ENCODE data around the gene DYSF. TPM values are rescaled to one million over a fixed set of nuclear protein-coding genes. Genes with fewer than 3 reads are reported as not detected.

The DYSF gene
- polyA plus RNA-seq, 1 donor from 2014 or later: 0.04 TPM

DNA sequence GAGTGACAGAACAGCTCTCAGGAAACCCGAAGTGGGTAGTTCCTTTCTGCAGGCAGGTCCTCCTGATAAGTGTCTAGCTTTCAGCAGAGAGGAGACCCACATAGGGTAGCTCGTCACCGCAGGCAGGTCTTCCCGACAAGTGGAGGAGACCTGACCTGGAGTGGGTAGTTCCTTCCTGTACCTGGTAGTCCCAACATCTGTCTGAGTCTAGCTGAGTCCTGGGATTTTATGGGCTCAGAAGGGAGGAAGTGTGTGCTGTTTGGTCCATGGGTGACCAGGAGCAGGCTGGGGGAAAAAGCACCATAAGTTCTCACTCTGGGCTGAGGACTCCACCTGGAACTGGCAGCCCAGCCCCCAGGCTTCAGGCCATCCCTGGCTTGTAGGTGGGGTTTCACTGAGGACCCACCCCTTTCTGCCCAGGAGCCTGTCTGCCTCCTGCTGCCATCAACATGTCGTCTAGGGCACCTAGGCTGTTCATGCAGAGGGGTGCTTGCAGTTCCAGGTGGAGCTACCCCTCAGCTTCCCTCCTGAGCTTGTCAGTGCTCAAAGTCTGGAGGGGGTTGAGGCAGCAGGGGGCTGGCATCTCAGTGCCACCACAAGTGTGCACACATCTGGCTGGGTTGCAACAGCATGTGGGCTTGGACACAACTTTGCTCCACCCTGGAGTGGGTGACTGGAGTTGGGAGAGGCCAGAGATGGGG lies 9.4 kb downstream of the DYSF start:
- Histone ChIP-seq H3K27me3 (ENCODE audit: insufficient read depth, low read depth, low read length) (peaks cover 46% of the 10 kb centered on the region), H3K27ac (ENCODE audit: low read length) (no peak overlapping the region), H3K9me3 (ENCODE audit: low read length) (no peaks in the 10 kb centered on the region), H3K9me2 (ENCODE audit: insufficient read depth, low read length) (no peaks in the 10 kb centered on the region), H3F3A (ENCODE audit: insufficient read depth, low read length, poor library complexity, severe bottlenecking) (no peaks in the 10 kb centered on the region), H2AFZ (ENCODE audit: low read depth, low read length) (no peak overlapping the region), H3K4me2 (ENCODE audit: low read length) (no peak overlapping the region), H4K20me1 (ENCODE audit: insufficient read depth) (no peaks in the 10 kb centered on the region), H3K79me2 (replicated peaks; ENCODE audit: insufficient read depth, low read length) (no peaks in the 10 kb centered on the region), H3K36me3 (ENCODE audit: insufficient read depth, low read length) (no peaks in the 10 kb centered on the region), H3K4me3 (ENCODE audit: low read length) (no peak overlapping the region), H3K9ac (ENCODE audit: low read length) (no peak overlapping the region)
- TF ChIP-seq, protein P1, sequence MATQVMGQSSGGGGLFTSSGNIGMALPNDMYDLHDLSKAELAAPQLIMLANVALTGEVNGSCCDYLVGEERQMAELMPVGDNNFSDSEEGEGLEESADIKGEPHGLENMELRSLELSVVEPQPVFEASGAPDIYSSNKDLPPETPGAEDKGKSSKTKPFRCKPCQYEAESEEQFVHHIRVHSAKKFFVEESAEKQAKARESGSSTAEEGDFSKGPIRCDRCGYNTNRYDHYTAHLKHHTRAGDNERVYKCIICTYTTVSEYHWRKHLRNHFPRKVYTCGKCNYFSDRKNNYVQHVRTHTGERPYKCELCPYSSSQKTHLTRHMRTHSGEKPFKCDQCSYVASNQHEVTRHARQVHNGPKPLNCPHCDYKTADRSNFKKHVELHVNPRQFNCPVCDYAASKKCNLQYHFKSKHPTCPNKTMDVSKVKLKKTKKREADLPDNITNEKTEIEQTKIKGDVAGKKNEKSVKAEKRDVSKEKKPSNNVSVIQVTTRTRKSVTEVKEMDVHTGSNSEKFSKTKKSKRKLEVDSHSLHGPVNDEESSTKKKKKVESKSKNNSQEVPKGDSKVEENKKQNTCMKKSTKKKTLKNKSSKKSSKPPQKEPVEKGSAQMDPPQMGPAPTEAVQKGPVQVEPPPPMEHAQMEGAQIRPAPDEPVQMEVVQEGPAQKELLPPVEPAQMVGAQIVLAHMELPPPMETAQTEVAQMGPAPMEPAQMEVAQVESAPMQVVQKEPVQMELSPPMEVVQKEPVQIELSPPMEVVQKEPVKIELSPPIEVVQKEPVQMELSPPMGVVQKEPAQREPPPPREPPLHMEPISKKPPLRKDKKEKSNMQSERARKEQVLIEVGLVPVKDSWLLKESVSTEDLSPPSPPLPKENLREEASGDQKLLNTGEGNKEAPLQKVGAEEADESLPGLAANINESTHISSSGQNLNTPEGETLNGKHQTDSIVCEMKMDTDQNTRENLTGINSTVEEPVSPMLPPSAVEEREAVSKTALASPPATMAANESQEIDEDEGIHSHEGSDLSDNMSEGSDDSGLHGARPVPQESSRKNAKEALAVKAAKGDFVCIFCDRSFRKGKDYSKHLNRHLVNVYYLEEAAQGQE (IDR thresholded peaks at IDR 0.05; ENCODE audit: borderline replicate concordance): no peak
- TF ChIP-seq MXI1 (conservative IDR thresholded peaks at IDR 0.05; ENCODE audit: poor library complexity, severe bottlenecking): no peak
- no peak for TF ChIP-seq EZH2 (IDR thresholded peaks at IDR 0.05; ENCODE audit: borderline replicate concordance, insufficient read depth, low read length, poor library complexity, severe bottlenecking)
- TF ChIP-seq, protein P2, sequence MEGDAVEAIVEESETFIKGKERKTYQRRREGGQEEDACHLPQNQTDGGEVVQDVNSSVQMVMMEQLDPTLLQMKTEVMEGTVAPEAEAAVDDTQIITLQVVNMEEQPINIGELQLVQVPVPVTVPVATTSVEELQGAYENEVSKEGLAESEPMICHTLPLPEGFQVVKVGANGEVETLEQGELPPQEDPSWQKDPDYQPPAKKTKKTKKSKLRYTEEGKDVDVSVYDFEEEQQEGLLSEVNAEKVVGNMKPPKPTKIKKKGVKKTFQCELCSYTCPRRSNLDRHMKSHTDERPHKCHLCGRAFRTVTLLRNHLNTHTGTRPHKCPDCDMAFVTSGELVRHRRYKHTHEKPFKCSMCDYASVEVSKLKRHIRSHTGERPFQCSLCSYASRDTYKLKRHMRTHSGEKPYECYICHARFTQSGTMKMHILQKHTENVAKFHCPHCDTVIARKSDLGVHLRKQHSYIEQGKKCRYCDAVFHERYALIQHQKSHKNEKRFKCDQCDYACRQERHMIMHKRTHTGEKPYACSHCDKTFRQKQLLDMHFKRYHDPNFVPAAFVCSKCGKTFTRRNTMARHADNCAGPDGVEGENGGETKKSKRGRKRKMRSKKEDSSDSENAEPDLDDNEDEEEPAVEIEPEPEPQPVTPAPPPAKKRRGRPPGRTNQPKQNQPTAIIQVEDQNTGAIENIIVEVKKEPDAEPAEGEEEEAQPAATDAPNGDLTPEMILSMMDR (IDR thresholded peaks at IDR 0.05; ENCODE audit: poor library complexity, severe bottlenecking): no peak
- TF ChIP-seq EP300 (conservative IDR thresholded peaks at IDR 0.05; ENCODE audit: poor library complexity, severe bottlenecking): no peak
- no peak for TF ChIP-seq TAF1 (IDR thresholded peaks at IDR 0.05; ENCODE audit: low read depth)
- TF ChIP-seq POLR2AphosphoS5 (IDR thresholded peaks at IDR 0.05): no peak
- TF ChIP-seq RAD21 (conservative IDR thresholded peaks at IDR 0.05): no peak
- TF ChIP-seq SMC3 (conservative IDR thresholded peaks at IDR 0.05; ENCODE audit: poor library complexity): no peak

DNA sequence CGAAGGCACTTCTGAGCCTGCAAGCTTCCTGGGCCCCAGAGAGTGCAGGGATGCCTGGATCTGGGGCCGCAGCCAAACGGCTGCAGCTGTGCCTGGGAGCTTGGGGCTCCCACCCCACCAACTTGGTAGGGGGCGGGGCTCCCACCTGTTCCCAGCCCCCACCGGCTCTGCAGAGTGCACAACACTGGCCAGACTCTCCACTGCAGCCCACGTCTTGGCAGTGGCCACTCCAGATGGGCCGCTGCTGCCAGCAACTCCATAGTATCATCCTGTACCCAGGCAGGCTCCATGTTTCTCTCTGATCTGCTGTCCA lies 9.9 kb downstream of the DYSF start:
- Histone ChIP-seq H3K27ac (ENCODE audit: low read length) (no peak overlapping the region), H2AFZ (ENCODE audit: low read depth, low read length) (no peak overlapping the region), H3K9me2 (ENCODE audit: insufficient read depth, low read length) (no peaks in the 10 kb centered on the region), H3K27me3 (ENCODE audit: insufficient read depth, low read depth, low read length) (peaks cover 51% of the 10 kb centered on the region), H3K79me2 (replicated peaks; ENCODE audit: insufficient read depth, low read length) (no peaks in the 10 kb centered on the region), H3K36me3 (ENCODE audit: insufficient read depth, low read length) (no peaks in the 10 kb centered on the region), H3K9me3 (ENCODE audit: low read length) (no peaks in the 10 kb centered on the region), H3F3A (ENCODE audit: insufficient read depth, low read length, poor library complexity, severe bottlenecking) (no peaks in the 10 kb centered on the region), H3K4me2 (ENCODE audit: low read length) (no peak overlapping the region), H3K9ac (ENCODE audit: low read length) (no peak overlapping the region), H3K4me3 (ENCODE audit: low read length) (no peak overlapping the region), H4K20me1 (ENCODE audit: insufficient read depth) (no peaks in the 10 kb centered on the region)
- TF ChIP-seq SMC3 (conservative IDR thresholded peaks at IDR 0.05; ENCODE audit: poor library complexity) (no peak), EZH2 (IDR thresholded peaks at IDR 0.05; ENCODE audit: borderline replicate concordance, insufficient read depth, low read length, poor library complexity, severe bottlenecking) (no peak), EP300 (conservative IDR thresholded peaks at IDR 0.05; ENCODE audit: poor library complexity, severe bottlenecking) (no peak), TAF1 (IDR thresholded peaks at IDR 0.05; ENCODE audit: low read depth) (no peak), MXI1 (conservative IDR thresholded peaks at IDR 0.05; ENCODE audit: poor library complexity, severe bottlenecking) (no peak), POLR2AphosphoS5 (IDR thresholded peaks at IDR 0.05) (no peak), RAD21 (conservative IDR thresholded peaks at IDR 0.05) (no peak)
- TF ChIP-seq, protein P1 (IDR thresholded peaks at IDR 0.05; ENCODE audit: borderline replicate concordance): no peak
- TF ChIP-seq, protein P2 (IDR thresholded peaks at IDR 0.05; ENCODE audit: poor library complexity, severe bottlenecking): no peak

Measured in neural cell (in vitro differentiated cells).